ENCODE data around the gene VPS51.
A peak's percentile ranks its signal among the peaks of the same experiment; 100 is the strongest.

The VPS51 gene

GRCh38 chr11:65077451-65077850 is 18.6 kb upstream of the VPS51 start:
- Histone ChIP-seq H3K27ac (ENCODE audit: low read length) (no peak overlapping the region), H3K27me3 (ENCODE audit: low read depth, low read length) (no peaks in the 10 kb centered on the region), H3K4me3 (ENCODE audit: low read depth in 1 of 2, low read length in 2 of 2) (no peak overlapping the region), H3K9me3 (ENCODE audit: control insufficient read depth in 1 of 2, low read length in 2 of 2) (no peaks in the 10 kb centered on the region), H3K36me3 (ENCODE audit: control insufficient read depth in 1 of 2, insufficient read depth in 2 of 2, low read length in 2 of 2) (no peaks in the 10 kb centered on the region), H3K4me1 (ENCODE audit: control insufficient read depth in 1 of 2, insufficient read depth in 2 of 2, low read length in 2 of 2) (no peaks in the 10 kb centered on the region)

- no peak overlapping the region for H3K27ac ChIP-seq (ENCODE audit: low read length)
- H3K27me3 ChIP-seq (ENCODE audit: low read depth, low read length) = no peaks in the 10 kb centered on the region
- H3K36me3 ChIP-seq (ENCODE audit: control insufficient read depth in 1 of 2, insufficient read depth in 2 of 2, low read length in 2 of 2) = no peaks in the 10 kb centered on the region
Measured at GRCh38 chr11:65078151-65078550, 17.9 kb upstream of the VPS51 start.

GRCh38 chr11:65078786-65079342 is 17.1 kb upstream of the VPS51 start:
- Histone ChIP-seq H3K36me3 (ENCODE audit: control insufficient read depth in 1 of 2, insufficient read depth in 2 of 2, low read length in 2 of 2) (no peaks in the 10 kb centered on the region), H3K27ac (ENCODE audit: low read length) (no peak overlapping the region), H3K27me3 (ENCODE audit: low read depth, low read length) (no peaks in the 10 kb centered on the region), H3K4me1 (ENCODE audit: control insufficient read depth in 1 of 2, insufficient read depth in 2 of 2, low read length in 2 of 2) (peaks cover 3 to 6% of the 10 kb centered on the region in 2 donors), H3K4me3 (ENCODE audit: low read depth in 1 of 2, low read length in 2 of 2) (no peak overlapping the region), H3K9me3 (ENCODE audit: control insufficient read depth in 1 of 2, low read length in 2 of 2) (no peaks in the 10 kb centered on the region)

More at GRCh38 chr11:65078151-65078550, 17.9 kb upstream of the VPS51 start:
- Histone ChIP-seq H3K4me1 (ENCODE audit: control insufficient read depth in 1 of 2, insufficient read depth in 2 of 2, low read length in 2 of 2) (no peaks in the 10 kb centered on the region), H3K9me3 (ENCODE audit: control insufficient read depth in 1 of 2, low read length in 2 of 2) (no peaks in the 10 kb centered on the region), H3K4me3 (ENCODE audit: low read depth in 1 of 2, low read length in 2 of 2) (no peak overlapping the region)

- Histone ChIP-seq H3K4me3 (ENCODE audit: low read depth in 1 of 2, low read length in 2 of 2) (peak overlapping the region; percentile 79 to 83), H3K27ac (ENCODE audit: low read length) (peak overlapping the region; percentile 78), H3K9me3 (ENCODE audit: control insufficient read depth in 1 of 2, low read length in 2 of 2) (no peaks in the 10 kb centered on the region), H3K36me3 (ENCODE audit: control insufficient read depth in 1 of 2, insufficient read depth in 2 of 2, low read length in 2 of 2) (peaks cover 10 to 33% of the 10 kb centered on the region in 2 donors), H3K27me3 (ENCODE audit: low read depth, low read length) (no peaks in the 10 kb centered on the region), H3K4me1 (ENCODE audit: control insufficient read depth in 1 of 2, insufficient read depth in 2 of 2, low read length in 2 of 2) (peaks cover 11 to 19% of the 10 kb centered on the region in 2 donors)
Measured at GRCh38 chr11:65083134-65083833, 12.7 kb upstream of the VPS51 start.

- no peaks in the 10 kb centered on the region for H3K27me3 ChIP-seq (ENCODE audit: low read depth, low read length)
- H3K27ac ChIP-seq (ENCODE audit: low read length) = peak within 1 kb of the TSS; percentile 78
- H3K36me3 ChIP-seq (ENCODE audit: control insufficient read depth in 1 of 2, insufficient read depth in 2 of 2, low read length in 2 of 2) = peaks cover 10 to 41% of the 10 kb centered on the region in 2 donors
- H3K9me3 ChIP-seq (ENCODE audit: control insufficient read depth in 1 of 2, low read length in 2 of 2) = no peaks in the 10 kb centered on the region
- H3K4me3 ChIP-seq (ENCODE audit: low read depth in 1 of 2, low read length in 2 of 2) = peak within 1 kb of the TSS; percentile 79 to 83
- peaks cover 11 to 19% of the 10 kb centered on the region in 2 donors for H3K4me1 ChIP-seq (ENCODE audit: control insufficient read depth in 1 of 2, insufficient read depth in 2 of 2, low read length in 2 of 2)
Measured at GRCh38 chr11:65083834-65084597, 12.0 kb upstream of the VPS51 start, which contains the start of the genes CDCA5 and ZFPL1. TSS of gene CDCA5 (minus strand) at chr11:65084040. CDS start at chr11:65083978, 62 bp downstream. TSS of gene ZFPL1 (plus strand) at chr11:65084222. CDS start at chr11:65084699, 477 bp downstream.

GRCh38 chr11:65084598-65085375 is 11.2 kb upstream of the VPS51 start:
- peak overlapping the region; percentile 79 to 83 for H3K4me3 ChIP-seq (ENCODE audit: low read depth in 1 of 2, low read length in 2 of 2)
- no peaks in the 10 kb centered on the region for H3K9me3 ChIP-seq (ENCODE audit: control insufficient read depth in 1 of 2, low read length in 2 of 2)
- H3K36me3 ChIP-seq (ENCODE audit: control insufficient read depth in 1 of 2, insufficient read depth in 2 of 2, low read length in 2 of 2) = peaks cover 10 to 48% of the 10 kb centered on the region in 2 donors
- peaks cover 11 to 19% of the 10 kb centered on the region in 2 donors for H3K4me1 ChIP-seq (ENCODE audit: control insufficient read depth in 1 of 2, insufficient read depth in 2 of 2, low read length in 2 of 2)
- peak overlapping the region; percentile 78 for H3K27ac ChIP-seq (ENCODE audit: low read length)
- H3K27me3 ChIP-seq (ENCODE audit: low read depth, low read length) = no peaks in the 10 kb centered on the region

- Histone ChIP-seq H3K27me3 (ENCODE audit: low read depth, low read length) (no peaks in the 10 kb centered on the region), H3K4me3 (ENCODE audit: low read depth in 1 of 2, low read length in 2 of 2) (no peak overlapping the region), H3K4me1 (ENCODE audit: control insufficient read depth in 1 of 2, insufficient read depth in 2 of 2, low read length in 2 of 2) (peaks cover 11 to 19% of the 10 kb centered on the region in 2 donors), H3K36me3 (ENCODE audit: control insufficient read depth in 1 of 2, insufficient read depth in 2 of 2, low read length in 2 of 2) (peaks cover 10 to 49% of the 10 kb centered on the region in 2 donors), H3K9me3 (ENCODE audit: control insufficient read depth in 1 of 2, low read length in 2 of 2) (no peaks in the 10 kb centered on the region), H3K27ac (ENCODE audit: low read length) (no peak overlapping the region)
Measured at GRCh38 chr11:65085446-65085845, 10.6 kb upstream of the VPS51 start.

- no peak overlapping the region for H3K27ac ChIP-seq (ENCODE audit: low read length)
- peaks cover 10 to 49% of the 10 kb centered on the region in 2 donors for H3K36me3 ChIP-seq (ENCODE audit: control insufficient read depth in 1 of 2, insufficient read depth in 2 of 2, low read length in 2 of 2)
- H3K4me1 ChIP-seq (ENCODE audit: control insufficient read depth in 1 of 2, insufficient read depth in 2 of 2, low read length in 2 of 2) = peaks cover 11 to 19% of the 10 kb centered on the region in 2 donors
Measured at GRCh38 chr11:65086809-65087208, 9.2 kb upstream of the VPS51 start.

GRCh38 chr11:65087216-65087615 is 8.8 kb upstream of the VPS51 start:
- Histone ChIP-seq H3K27me3 (ENCODE audit: low read depth, low read length) (no peaks in the 10 kb centered on the region), H3K27ac (ENCODE audit: low read length) (no peak overlapping the region), H3K9me3 (ENCODE audit: control insufficient read depth in 1 of 2, low read length in 2 of 2) (no peaks in the 10 kb centered on the region), H3K4me1 (ENCODE audit: control insufficient read depth in 1 of 2, insufficient read depth in 2 of 2, low read length in 2 of 2) (peaks cover 11 to 19% of the 10 kb centered on the region in 2 donors), H3K4me3 (ENCODE audit: low read depth in 1 of 2, low read length in 2 of 2) (no peak overlapping the region), H3K36me3 (ENCODE audit: control insufficient read depth in 1 of 2, insufficient read depth in 2 of 2, low read length in 2 of 2) (peaks cover 10 to 49% of the 10 kb centered on the region in 2 donors)

More at GRCh38 chr11:65086809-65087208, 9.2 kb upstream of the VPS51 start:
- H3K9me3 ChIP-seq (ENCODE audit: control insufficient read depth in 1 of 2, low read length in 2 of 2) = no peaks in the 10 kb centered on the region
- no peak overlapping the region for H3K4me3 ChIP-seq (ENCODE audit: low read depth in 1 of 2, low read length in 2 of 2)
- no peaks in the 10 kb centered on the region for H3K27me3 ChIP-seq (ENCODE audit: low read depth, low read length)

GRCh38 chr11:65087827-65088226 is 8.2 kb upstream of the VPS51 start:
- Histone ChIP-seq H3K4me3 (ENCODE audit: low read depth in 1 of 2, low read length in 2 of 2) (no peak overlapping the region), H3K9me3 (ENCODE audit: control insufficient read depth in 1 of 2, low read length in 2 of 2) (no peaks in the 10 kb centered on the region), H3K27ac (ENCODE audit: low read length) (no peak overlapping the region), H3K36me3 (ENCODE audit: control insufficient read depth in 1 of 2, insufficient read depth in 2 of 2, low read length in 2 of 2) (peaks cover 10 to 49% of the 10 kb centered on the region in 2 donors), H3K27me3 (ENCODE audit: low read depth, low read length) (no peaks in the 10 kb centered on the region), H3K4me1 (ENCODE audit: control insufficient read depth in 1 of 2, insufficient read depth in 2 of 2, low read length in 2 of 2) (peaks cover 11 to 19% of the 10 kb centered on the region in 2 donors)

Data from muscle layer of duodenum (tissue), 2 donors.